Colonic mucosa (tissue), 4 donors: ENCODE data around the gene APOBEC3G. TPM values are rescaled to one million over a fixed set of nuclear protein-coding genes. Genes with fewer than 3 reads are reported as not detected.
"Not testable (repeated sequence)": the region's sequence is repeated elsewhere in the genome, so short reads cannot be mapped to it uniquely, and the experiment has no call there.

Experiments used
- DNase-seq: peaks from one replicate; pipeline ENCODE4 v3.0.0-alpha.2; 2020
- H3K27ac ChIP-seq: fragments of 200-600 bp; one replicate; pipeline ENCODE4 v1.8.0; 2021
- H3K27me3 ChIP-seq: fragments of 200-600 bp; one replicate; pipeline ENCODE4 v1.8.0; 2021
- H3K36me3 ChIP-seq: fragments of 200-600 bp; one replicate; pipeline ENCODE4 v1.8.0; 2021
- H3K4me1 ChIP-seq: fragments of 200-600 bp; one replicate; pipeline ENCODE4 v1.8.0; 2021; ENCODE audit warnings: mild to moderate bottlenecking
- H3K4me3 ChIP-seq: fragments of 200-600 bp; one replicate; pipeline ENCODE4 v1.8.0; 2021
- H3K9ac ChIP-seq, 2 donors: one replicate each; pipeline ENCODE4 v1.7.0; 2013; ENCODE audit warnings: control low read depth in 2 of 2, low read depth in 2 of 2, low read length in 2 of 2
- H3K9me3 ChIP-seq: fragments of 200-600 bp; one replicate; pipeline ENCODE4 v1.8.0; 2021
- intact Hi-C: fragments of 100-400 bp; cut with DNase I; formaldehyde crosslinking; loops from one replicate; pipeline ENCODE4 v1.14.1; 2022
- total RNA-seq, 2 donors: library from RNA; stranded (reverse); fragmentation: NEBNext Ultra II Directional in 1 of 2; extraction: Animal tissue kit (Norgen Biotek cat#: 25700) in 1 of 2; gene quantifications; one replicate each; pipeline ENCODE4 v1.2.1, GENCODE V29; 2021
- TF ChIP-seq, protein P1 (sequence below): fragments of 200-600 bp; IDR thresholded peaks from one replicate; pipeline ENCODE4 v1.8.0; 2022; ENCODE audit warnings: antibody characterized with exemption, mild to moderate bottlenecking
- donor health status: healthy.
- donor health status: DM: no; HTN: no; CAD: no.
- donor health status: DM: no; HTN: no; CAD: no.

The APOBEC3G gene
- total RNA-seq, 2 donors from 2014 or later, result 2.1 to 3.9 TPM

DNA sequence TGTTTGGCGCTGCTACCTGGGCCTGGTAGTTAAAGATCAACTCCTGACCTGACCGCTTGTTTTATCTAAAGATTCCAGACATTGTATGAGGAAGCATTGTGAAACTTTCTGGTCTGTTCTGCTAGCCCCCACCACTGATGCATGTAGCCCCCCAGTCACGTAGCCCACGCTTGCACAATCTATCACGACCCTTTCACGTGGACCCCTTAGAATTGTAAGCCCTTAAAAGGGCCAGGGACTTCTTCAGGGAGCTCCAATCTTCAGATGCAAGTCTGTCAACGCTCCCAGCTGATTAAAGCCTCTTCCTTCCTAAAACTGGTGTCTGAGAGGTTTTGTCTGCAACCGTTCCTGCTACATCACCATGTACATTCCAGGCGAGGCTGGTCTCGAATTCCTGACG, 21.4 kb upstream of the APOBEC3G start:
- H3K4me3 ChIP-seq, result no peak overlapping the region
- DNase-seq, result no peak
- H3K4me1 ChIP-seq, result no peaks in the 10 kb centered on the region
- TF ChIP-seq, protein P1, sequence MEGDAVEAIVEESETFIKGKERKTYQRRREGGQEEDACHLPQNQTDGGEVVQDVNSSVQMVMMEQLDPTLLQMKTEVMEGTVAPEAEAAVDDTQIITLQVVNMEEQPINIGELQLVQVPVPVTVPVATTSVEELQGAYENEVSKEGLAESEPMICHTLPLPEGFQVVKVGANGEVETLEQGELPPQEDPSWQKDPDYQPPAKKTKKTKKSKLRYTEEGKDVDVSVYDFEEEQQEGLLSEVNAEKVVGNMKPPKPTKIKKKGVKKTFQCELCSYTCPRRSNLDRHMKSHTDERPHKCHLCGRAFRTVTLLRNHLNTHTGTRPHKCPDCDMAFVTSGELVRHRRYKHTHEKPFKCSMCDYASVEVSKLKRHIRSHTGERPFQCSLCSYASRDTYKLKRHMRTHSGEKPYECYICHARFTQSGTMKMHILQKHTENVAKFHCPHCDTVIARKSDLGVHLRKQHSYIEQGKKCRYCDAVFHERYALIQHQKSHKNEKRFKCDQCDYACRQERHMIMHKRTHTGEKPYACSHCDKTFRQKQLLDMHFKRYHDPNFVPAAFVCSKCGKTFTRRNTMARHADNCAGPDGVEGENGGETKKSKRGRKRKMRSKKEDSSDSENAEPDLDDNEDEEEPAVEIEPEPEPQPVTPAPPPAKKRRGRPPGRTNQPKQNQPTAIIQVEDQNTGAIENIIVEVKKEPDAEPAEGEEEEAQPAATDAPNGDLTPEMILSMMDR, result no peak
- intact Hi-C loops, result no loop called here
- H3K9ac ChIP-seq, result no peak overlapping the region
- H3K36me3 ChIP-seq, result no peaks in the 10 kb centered on the region
- H3K27ac ChIP-seq, result no peak overlapping the region
- no peaks in the 10 kb centered on the region for H3K9me3 ChIP-seq
- no peaks in the 10 kb centered on the region for H3K27me3 ChIP-seq

DNA sequence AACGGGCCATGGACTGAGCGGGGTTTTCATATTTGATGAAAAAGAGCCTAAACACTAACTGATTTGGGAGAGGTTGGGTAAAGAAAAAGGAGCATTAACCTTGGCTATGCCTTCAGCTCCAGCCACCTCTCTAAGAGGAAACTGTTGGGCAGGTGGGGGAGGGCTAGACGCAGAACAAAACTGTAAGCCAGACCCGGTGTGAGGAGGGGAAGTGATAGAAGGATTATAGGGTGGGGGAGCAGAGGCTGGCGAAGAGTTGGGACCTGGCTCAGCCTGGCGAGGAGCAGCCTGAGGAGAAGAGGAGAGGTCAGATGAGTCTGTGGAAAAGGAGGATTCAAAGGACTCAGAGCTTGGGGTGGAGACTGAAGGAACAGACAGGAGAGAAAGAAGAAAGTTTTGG, 15.8 kb upstream of the APOBEC3G start:
- H3K9me3 ChIP-seq, H3K9ac ChIP-seq, H3K4me3 ChIP-seq, H3K4me1 ChIP-seq, H3K36me3 ChIP-seq, DNase-seq, H3K27ac ChIP-seq, H3K27me3 ChIP-seq, intact Hi-C loops: not testable (repeated sequence)

DNA sequence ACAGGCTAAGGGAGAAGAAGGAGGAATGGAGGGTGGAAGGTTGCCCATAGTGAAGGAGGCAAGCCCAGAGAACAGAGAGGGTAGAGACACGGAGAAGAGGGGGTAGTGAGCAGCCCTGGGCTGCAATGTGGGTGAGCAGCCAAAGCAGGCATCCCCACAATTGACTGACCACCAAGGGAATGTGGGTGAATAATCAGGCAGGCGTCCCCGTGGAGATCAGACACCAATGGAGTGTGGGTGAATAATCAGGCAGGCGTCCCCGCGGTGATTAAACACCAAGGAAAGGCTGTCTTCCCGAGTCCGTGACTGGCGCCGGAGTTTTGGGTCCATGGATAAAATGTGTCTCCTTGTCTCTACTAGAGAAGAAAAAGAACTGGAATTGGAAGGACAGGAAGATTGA, 15.1 kb upstream of the APOBEC3G start:
- H3K9me3 ChIP-seq, intact Hi-C loops, H3K9ac ChIP-seq, H3K27ac ChIP-seq, H3K4me3 ChIP-seq, H3K27me3 ChIP-seq, H3K4me1 ChIP-seq, H3K36me3 ChIP-seq, DNase-seq: not testable (repeated sequence)

DNA sequence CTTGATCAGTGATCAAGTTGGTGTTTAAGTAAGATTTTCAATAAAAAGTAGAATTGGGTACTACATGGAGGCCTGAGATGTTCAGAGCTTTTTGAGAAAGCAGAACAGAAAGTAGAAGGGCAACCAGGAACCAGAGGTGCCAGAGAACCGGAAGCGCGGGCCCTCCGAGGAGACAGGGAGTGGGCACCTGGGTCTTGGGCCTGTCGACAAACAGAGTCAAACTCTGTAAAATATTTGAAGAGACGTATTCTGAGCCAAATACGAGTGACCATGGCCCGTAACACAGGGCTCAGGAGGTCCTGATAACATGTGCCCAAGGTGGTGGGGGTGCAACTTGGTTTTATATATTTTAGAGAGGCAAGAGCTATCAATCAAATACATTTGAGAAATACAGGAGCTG, 13.2 kb upstream of the APOBEC3G start:
- intact Hi-C loops, DNase-seq: not testable (repeated sequence)

DNA sequence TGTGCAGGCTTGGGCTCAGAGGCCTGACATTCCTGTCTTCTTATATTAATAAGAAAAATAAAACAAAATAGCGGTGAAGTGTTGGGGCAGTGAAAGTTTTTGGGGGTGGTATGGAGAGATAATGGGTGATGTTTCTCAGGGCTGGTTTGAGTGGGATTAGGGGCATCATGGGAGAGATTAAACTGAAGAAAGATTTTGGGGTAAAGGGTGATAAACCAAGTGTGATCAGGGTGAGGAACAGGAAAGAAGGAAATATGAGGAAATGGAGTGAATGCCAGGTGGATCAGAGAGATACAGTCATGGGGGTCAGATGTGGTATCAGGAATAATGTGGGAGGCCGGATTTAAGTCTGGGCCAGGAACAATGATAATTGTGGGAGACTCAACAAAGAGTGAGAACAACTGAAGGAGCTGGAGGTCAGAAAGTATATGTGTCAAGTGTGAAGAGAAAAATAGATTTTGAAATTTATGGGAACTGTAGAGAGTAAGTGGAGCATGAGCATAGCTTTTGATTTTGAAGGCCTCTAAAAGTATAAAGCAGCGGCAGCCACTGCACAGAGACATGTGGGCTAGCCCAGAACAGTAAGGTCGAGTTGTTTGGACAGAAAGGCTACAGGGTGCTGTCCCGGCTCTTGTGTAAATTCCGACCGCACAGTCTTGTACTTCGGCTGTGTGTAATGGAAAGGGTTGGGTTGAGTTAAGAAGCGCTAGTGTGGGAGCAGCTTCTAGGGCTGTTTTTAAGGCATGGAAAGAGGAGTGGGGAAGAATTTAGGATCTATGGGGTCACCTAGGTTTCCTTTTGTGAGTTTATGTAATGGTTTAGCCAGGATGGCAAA, 10.4 kb upstream of the APOBEC3G start:
- H3K27ac ChIP-seq, H3K9me3 ChIP-seq, DNase-seq, H3K36me3 ChIP-seq, H3K27me3 ChIP-seq, intact Hi-C loops, H3K9ac ChIP-seq, H3K4me1 ChIP-seq, H3K4me3 ChIP-seq: not testable (repeated sequence)

More for the DNA sequence above, 13.2 kb upstream of the APOBEC3G start:
- not testable (repeated sequence) for H3K9ac ChIP-seq, H3K27ac ChIP-seq, H3K4me3 ChIP-seq, H3K4me1 ChIP-seq, H3K36me3 ChIP-seq, H3K27me3 ChIP-seq, H3K9me3 ChIP-seq

DNA sequence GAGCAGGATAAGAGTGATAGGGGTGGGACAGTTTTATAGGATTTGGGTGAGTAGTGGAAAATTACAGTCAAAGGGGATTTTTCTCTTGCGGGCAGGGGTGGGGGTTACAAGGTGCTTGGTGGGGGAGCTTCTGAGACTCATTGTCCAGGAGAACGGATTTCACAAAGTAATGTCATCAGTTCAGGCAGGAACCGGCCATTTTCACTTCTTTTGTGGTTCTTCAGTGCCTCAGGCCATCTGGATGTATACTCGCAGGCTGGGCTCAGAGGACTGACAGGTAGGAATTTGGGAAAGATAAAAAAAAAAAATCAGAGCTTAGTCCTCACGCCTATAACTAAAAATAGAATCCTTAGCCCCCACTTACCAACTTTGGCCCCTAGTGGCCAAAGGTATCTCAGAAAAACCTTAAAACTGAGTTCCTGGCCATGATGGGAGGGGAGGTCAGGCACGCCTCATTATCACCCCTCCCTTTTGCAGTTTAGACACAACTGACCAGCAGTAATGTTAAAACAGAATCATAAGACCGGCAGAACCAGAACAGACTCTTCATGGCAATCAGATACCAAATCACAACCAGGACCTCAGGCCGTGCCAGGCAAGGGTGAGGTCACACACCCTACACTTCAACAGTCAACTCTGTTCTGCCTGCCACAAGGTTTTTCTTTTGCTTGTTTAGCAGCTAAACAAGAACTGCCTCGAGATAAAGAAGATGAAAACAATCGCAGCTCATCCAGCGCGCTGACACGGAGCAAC, 8.9 kb upstream of the APOBEC3G start:
- TF ChIP-seq, protein P1, result no peak
- H3K36me3 ChIP-seq, result no peaks in the 10 kb centered on the region
- no peak overlapping the region for H3K4me3 ChIP-seq
- H3K27ac ChIP-seq, result no peak overlapping the region
- no peaks in the 10 kb centered on the region for H3K27me3 ChIP-seq
- no peaks in the 10 kb centered on the region for H3K4me1 ChIP-seq
- no peak for DNase-seq
- intact Hi-C loops, result no loop called here
- H3K9ac ChIP-seq, result no peak overlapping the region
- no peaks in the 10 kb centered on the region for H3K9me3 ChIP-seq

DNA sequence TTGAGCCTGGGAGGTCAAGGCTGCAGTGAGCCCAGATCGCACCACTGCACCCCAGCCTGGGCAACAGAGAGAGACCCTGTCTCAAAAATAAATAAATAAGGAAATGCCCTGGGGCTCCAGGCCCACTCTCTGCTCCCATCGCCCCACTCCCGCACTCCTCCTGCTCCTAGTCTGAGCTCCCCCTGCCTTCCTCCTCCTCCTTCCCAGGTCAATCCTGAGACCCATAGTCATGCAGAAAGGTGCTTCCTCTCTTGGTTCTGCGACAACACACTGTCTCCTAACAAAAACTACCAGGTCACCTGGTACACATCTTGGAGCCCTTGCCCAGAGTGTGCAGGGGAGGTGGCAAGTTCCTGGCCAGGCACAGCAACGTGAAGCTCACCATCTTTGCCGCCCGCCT, 6.9 kb upstream of the APOBEC3G start:
- H3K9me3 ChIP-seq, result no peaks in the 10 kb centered on the region

DNA sequence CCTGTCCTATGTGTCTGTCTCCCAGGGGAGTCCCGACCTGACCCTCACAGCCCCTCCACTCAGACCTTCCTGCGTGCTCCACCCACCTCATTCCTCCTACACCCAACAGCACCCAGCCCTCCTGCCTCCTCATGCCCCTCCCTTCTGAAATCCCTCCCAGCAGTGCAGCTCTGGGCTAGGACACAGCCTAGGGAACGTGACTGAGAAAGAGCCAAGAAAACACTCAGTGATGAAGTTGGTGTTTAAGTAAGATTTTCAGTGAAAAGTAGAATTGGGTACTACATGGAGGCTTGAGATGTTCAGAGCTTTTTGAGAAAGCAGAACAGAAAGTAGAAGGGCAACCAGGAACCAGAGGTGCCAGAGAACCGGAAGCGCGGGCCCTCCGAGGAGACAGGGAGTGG, 4.5 kb upstream of the APOBEC3G start:
- H3K9ac ChIP-seq, H3K36me3 ChIP-seq, H3K4me3 ChIP-seq, intact Hi-C loops, H3K4me1 ChIP-seq, H3K27ac ChIP-seq, H3K9me3 ChIP-seq, DNase-seq, H3K27me3 ChIP-seq: not testable (repeated sequence)

More for the DNA sequence above, 6.9 kb upstream of the APOBEC3G start:
- DNase-seq, result no peak
- H3K4me1 ChIP-seq, result no peaks in the 10 kb centered on the region
- H3K27ac ChIP-seq, result no peak overlapping the region
- no peak overlapping the region for H3K4me3 ChIP-seq
- TF ChIP-seq, protein P1, result no peak
- no peaks in the 10 kb centered on the region for H3K36me3 ChIP-seq
- no peaks in the 10 kb centered on the region for H3K27me3 ChIP-seq
- no peak overlapping the region for H3K9ac ChIP-seq
- intact Hi-C loops, result no loop called here
